HepG2 (cell line): ENCODE data around the gene PFKFB4. TPM values are rescaled to one million over a fixed set of nuclear protein-coding genes. Genes with fewer than 3 reads are reported as not detected.

ENCODE experiments used
- HBP1 ChIP-seq: IDR thresholded peaks from 2 replicates; pipeline ENCODE4 v1.6.1; 2016; ENCODE audit warnings: low read depth, control low read depth
- HDAC1 ChIP-seq: sonication (generic); formaldehyde crosslinking; IDR thresholded peaks from 2 replicates; pipeline ENCODE4 v1.5.1; 2020; ENCODE audit warnings: mild to moderate bottlenecking, missing genetic modification reagents
- HIC2 ChIP-seq: sonication (generic); formaldehyde crosslinking; IDR thresholded peaks from 2 replicates; pipeline ENCODE4 v1.9.0; 2022; ENCODE audit warnings: low read depth, missing genetic modification reagents
- HNF1B ChIP-seq: sonication (generic); formaldehyde crosslinking; IDR thresholded peaks from 2 replicates; pipeline ENCODE4 v1.5.1; 2020; ENCODE audit warnings: mild to moderate bottlenecking, moderate library complexity, missing genetic modification reagents
- HOXA3 ChIP-seq: sonication (generic); formaldehyde crosslinking; IDR thresholded peaks from 2 replicates; pipeline ENCODE4 v1.5.0; 2020; ENCODE audit warnings: missing genetic modification reagents
- KDM5B ChIP-seq: sonication (generic); formaldehyde crosslinking; IDR thresholded peaks from 2 replicates; pipeline ENCODE4 v1.4.0; 2020; ENCODE audit warnings: missing genetic modification reagents, mild to moderate bottlenecking, borderline replicate concordance
- PHB2 ChIP-seq: fragments of 450-650 bp; IDR thresholded peaks from 2 replicates; pipeline ENCODE4 v1.6.1; 2018; ENCODE audit not compliant: partially characterized antibody
- RFX3 ChIP-seq: IDR thresholded peaks from 2 replicates; pipeline ENCODE4 v1.6.1; 2016; ENCODE audit warnings: missing biosample characterization, missing genetic modification reagents
- STAG1 ChIP-seq: sonication (generic); formaldehyde crosslinking; IDR thresholded peaks from 2 replicates; pipeline ENCODE4 v1.4.0; 2020; ENCODE audit warnings: missing genetic modification reagents
- ZBTB38 ChIP-seq: sonication (generic); formaldehyde crosslinking; IDR thresholded peaks from 2 replicates; pipeline ENCODE4 v1.5.1; 2020; ENCODE audit warnings: mild to moderate bottlenecking, missing genetic modification reagents
- ZNF17 ChIP-seq: sonication (generic); formaldehyde crosslinking; IDR thresholded peaks from 2 replicates; pipeline ENCODE4 v1.5.0; 2020; ENCODE audit warnings: mild to moderate bottlenecking, missing genetic modification reagents
- ZNF383 ChIP-seq: sonication (generic); formaldehyde crosslinking; IDR thresholded peaks from 2 replicates; pipeline ENCODE4 v1.4.0; 2020; ENCODE audit warnings: missing genetic modification reagents, mild to moderate bottlenecking, borderline replicate concordance
- ZNF572 ChIP-seq: sonication (generic); formaldehyde crosslinking; IDR thresholded peaks from 2 replicates; pipeline ENCODE4 v1.5.1; 2020; ENCODE audit warnings: mild to moderate bottlenecking, missing genetic modification reagents
- polyA plus RNA-seq, 8 experiments: library from polyadenylated mRNA; depleted of rRNA in 3 of 8; stranded (reverse) in 7 of 8; unstranded in 1 of 8; fragments of >200 nt; fragmentation: Illumina TruSeq in 4 of 8; extraction: Trizol in 4 of 8; gene quantifications; 2 replicates each; pipeline versions ENCODE4 v1.2.1 to v1.2.3, GENCODE V29; 2011 to 2016; ENCODE audit warnings: low read depth in 4 of 8, missing spikeins in 1 of 8, mixed read lengths in 1 of 8; ENCODE audit not compliant: insufficient read depth in 1 of 8
- total RNA-seq, 5 experiments: library from RNA; depleted of rRNA; stranded (reverse); fragments of >200 nt; fragmentation: Illumina TruSeq; extraction: Trizol; gene quantifications; 2 replicates each; pipeline ENCODE4 v1.2.3, GENCODE V29; 2016; ENCODE audit warnings: low read depth in 1 of 5
- TF ChIP-seq, protein P1 (sequence below): sonication (generic); formaldehyde crosslinking; IDR thresholded peaks from 2 replicates; pipeline ENCODE4 v1.4.0; 2020; ENCODE audit warnings: mild to moderate bottlenecking, missing genetic modification reagents
- TF ChIP-seq, protein P2 (sequence below): sonication (generic); formaldehyde crosslinking; IDR thresholded peaks from 2 replicates; pipeline ENCODE4 v1.4.0; 2020; ENCODE audit warnings: missing genetic modification reagents, low read depth, mild to moderate bottlenecking, borderline replicate concordance

PFKFB4 gene
- total and polyA plus RNA-seq, 2 of the 13 experiments (the other 11 are each of a cell fraction or from before 2014, with no cell fraction given) = 7.1 to 103 TPM

DNA sequence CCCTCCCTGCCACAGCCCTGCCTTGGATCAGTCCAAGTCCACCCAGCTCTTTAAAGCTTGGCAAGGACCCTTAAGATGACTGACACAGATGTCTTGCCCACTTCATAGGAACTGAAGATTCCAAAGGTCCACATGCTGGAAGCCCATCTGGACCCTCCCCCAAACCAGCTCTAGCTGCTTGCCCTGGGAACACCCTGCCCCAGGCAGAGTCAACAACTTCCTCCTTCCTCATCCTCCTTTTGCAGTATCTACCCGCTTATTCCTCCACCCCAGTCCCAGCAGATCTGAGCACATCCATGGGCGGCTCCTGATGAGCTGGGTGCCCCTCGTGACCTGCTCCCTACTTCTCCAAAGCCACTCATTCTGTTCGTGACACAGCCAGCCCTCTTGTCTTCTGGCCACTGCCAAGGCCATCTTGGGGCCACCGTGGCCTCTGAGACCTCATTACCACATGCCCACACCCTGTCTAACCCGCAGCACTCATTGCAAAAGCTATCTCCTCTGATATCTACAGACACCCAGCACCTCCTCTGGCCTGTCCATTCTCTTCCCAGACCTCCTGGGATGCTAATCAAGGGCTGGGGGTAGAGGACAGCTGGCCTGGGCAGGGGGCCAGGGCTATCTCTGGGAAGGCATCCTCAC, 2.0 kb upstream of the PFKFB4 start (continued):
- TF ChIP-seq, protein P1, sequence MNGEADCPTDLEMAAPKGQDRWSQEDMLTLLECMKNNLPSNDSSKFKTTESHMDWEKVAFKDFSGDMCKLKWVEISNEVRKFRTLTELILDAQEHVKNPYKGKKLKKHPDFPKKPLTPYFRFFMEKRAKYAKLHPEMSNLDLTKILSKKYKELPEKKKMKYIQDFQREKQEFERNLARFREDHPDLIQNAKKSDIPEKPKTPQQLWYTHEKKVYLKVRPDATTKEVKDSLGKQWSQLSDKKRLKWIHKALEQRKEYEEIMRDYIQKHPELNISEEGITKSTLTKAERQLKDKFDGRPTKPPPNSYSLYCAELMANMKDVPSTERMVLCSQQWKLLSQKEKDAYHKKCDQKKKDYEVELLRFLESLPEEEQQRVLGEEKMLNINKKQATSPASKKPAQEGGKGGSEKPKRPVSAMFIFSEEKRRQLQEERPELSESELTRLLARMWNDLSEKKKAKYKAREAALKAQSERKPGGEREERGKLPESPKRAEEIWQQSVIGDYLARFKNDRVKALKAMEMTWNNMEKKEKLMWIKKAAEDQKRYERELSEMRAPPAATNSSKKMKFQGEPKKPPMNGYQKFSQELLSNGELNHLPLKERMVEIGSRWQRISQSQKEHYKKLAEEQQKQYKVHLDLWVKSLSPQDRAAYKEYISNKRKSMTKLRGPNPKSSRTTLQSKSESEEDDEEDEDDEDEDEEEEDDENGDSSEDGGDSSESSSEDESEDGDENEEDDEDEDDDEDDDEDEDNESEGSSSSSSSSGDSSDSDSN (CRISPR knock-in tag) = 0 out of 2 replicates have a peak, but pooled peaks have one; percentile 3
- TF ChIP-seq HIC2 (CRISPR knock-in tag) (peak; percentile 18; the same call in 1 of the 2 replicates), ZNF572 (CRISPR knock-in tag) (no peak), HDAC1 (CRISPR knock-in tag) (peak; percentile 36; the same call in 1 of the 2 replicates), STAG1 (CRISPR knock-in tag) (no peak), ZNF17 (no peak), KDM5B (CRISPR knock-in tag) (peak; percentile 26; the same call in 1 of the 2 replicates), HNF1B (0 out of 2 replicates have a peak, but pooled peaks have one; percentile 29), RFX3 (no peak), HOXA3 (CRISPR knock-in tag) (no peak), ZNF383 (CRISPR knock-in tag) (no peak), HBP1 (CRISPR knock-in tag) (0 out of 2 replicates have a peak, but pooled peaks have one; percentile 61), ZBTB38 (CRISPR knock-in tag) (peak; percentile 12; the same call in 1 of the 2 replicates), PHB2 (no peak)
- TF ChIP-seq, protein P2, sequence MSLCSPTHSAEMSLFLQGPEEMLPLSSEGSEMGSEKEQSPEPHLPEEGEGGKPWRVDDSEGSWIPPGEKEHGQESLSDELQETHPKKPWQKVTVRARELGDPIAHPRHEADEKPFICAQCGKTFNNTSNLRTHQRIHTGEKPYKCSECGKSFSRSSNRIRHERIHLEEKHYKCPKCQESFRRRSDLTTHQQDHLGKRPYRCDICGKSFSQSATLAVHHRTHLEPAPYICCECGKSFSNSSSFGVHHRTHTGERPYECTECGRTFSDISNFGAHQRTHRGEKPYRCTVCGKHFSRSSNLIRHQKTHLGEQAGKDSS (CRISPR knock-in tag) = 0 out of 2 replicates have a peak, but pooled peaks have one; percentile 32
